Ovary (tissue), 3 donors: ENCODE data around the gene IQCC.

Experiments
- CTCF ChIP-seq, 3 donors: fragments of 450-650 bp in 2 of 3; fragments of 200-600 bp in 1 of 3; IDR thresholded peaks; one replicate each; pipeline versions ENCODE4 v1.5.1 to v1.8.0; 2016 to 2022; ENCODE audit warnings: antibody characterized with exemption in 3 of 3, mild to moderate bottlenecking in 1 of 3
- POLR2A ChIP-seq: fragments of 450-650 bp; IDR thresholded peaks from one replicate; pipeline ENCODE4 v1.6.1; 2017; ENCODE audit warnings: antibody characterized with exemption, mild to moderate bottlenecking, moderate library complexity
- donor health status: DM: no; HTN: no; CAD: no.

GRCh38 chr1:32186077-32186476 is 19.4 kb upstream of the IQCC start:
- TF ChIP-seq CTCF (IDR thresholded peaks at IDR 0.05) (no peak), POLR2A (no peak)
